Nephron (organoid): ENCODE measurements around the gene WNK2.

Experiments
- H3K27ac Mint-ChIP-seq, 3 experiments: 2 replicates each; pipeline ENCODE4 v1.8.0; 2020; ENCODE audit warnings: mixed read lengths in 3 of 3, mild to moderate bottlenecking in 2 of 3, moderate library complexity in 1 of 3
- H3K27me3 Mint-ChIP-seq: 2 replicates; pipeline ENCODE4 v1.8.0; 2021; ENCODE audit warnings: low read depth, mild to moderate bottlenecking, moderate library complexity, mixed read lengths
- H3K36me3 Mint-ChIP-seq: 2 replicates; pipeline ENCODE4 v1.8.0; 2020; ENCODE audit warnings: low read depth, mixed read lengths
- H3K4me1 Mint-ChIP-seq: 2 replicates; pipeline ENCODE4 v1.8.0; 2020; ENCODE audit warnings: mixed read lengths
- H3K4me3 Mint-ChIP-seq, 3 experiments: 2 replicates each; pipeline ENCODE4 v1.8.0; 2020; ENCODE audit warnings: mild to moderate bottlenecking in 3 of 3, mixed read lengths in 3 of 3, moderate library complexity in 2 of 3
- H3K9me3 Mint-ChIP-seq: 2 replicates; pipeline ENCODE4 v1.8.0; 2020; ENCODE audit warnings: mixed read lengths
- CTCF ChIP-seq, 3 experiments: fragments of 200-600 bp; sonication (generic); IDR thresholded peaks; one replicate each; pipeline ENCODE4 v1.5.0; 2021; ENCODE audit warnings: antibody characterized with exemption in 3 of 3; ENCODE audit not compliant: unreplicated experiment in 3 of 3

WNK2 gene

GRCh38 chr9:93253633-93254032, 69.7 kb downstream of the WNK2 start:
- Mint-ChIP-seq H3K9me3 (no peaks in the 10 kb centered on the region), H3K27ac (no peak overlapping the region), H3K27me3 (no peaks in the 10 kb centered on the region), H3K4me1 (peaks cover 3% of the 10 kb centered on the region), H3K4me3 (no peak overlapping the region), H3K36me3 (no peaks in the 10 kb centered on the region)
- no peak for TF ChIP-seq CTCF (IDR thresholded peaks at IDR 0.05; ENCODE audit: unreplicated experiment in 3 of 3)

- H3K27me3 Mint-ChIP-seq: no peaks in the 10 kb centered on the region
- H3K27ac Mint-ChIP-seq: no peak overlapping the region
- H3K4me3 Mint-ChIP-seq: no peak overlapping the region
- no peaks in the 10 kb centered on the region for H3K4me1 Mint-ChIP-seq
- no peak for TF ChIP-seq CTCF (IDR thresholded peaks at IDR 0.05; ENCODE audit: unreplicated experiment in 3 of 3)
- H3K9me3 Mint-ChIP-seq: no peaks in the 10 kb centered on the region
- no peaks in the 10 kb centered on the region for H3K36me3 Mint-ChIP-seq
These were observed 70.1 kb downstream of the WNK2 start for GRCh38 chr9:93254061-93254481.

GRCh38 chr9:93254806-93255493, 71.0 kb downstream of the WNK2 start:
- no peak overlapping the region for H3K27ac Mint-ChIP-seq
- no peak for TF ChIP-seq CTCF (IDR thresholded peaks at IDR 0.05; ENCODE audit: unreplicated experiment in 3 of 3)
- no peak overlapping the region for H3K4me3 Mint-ChIP-seq
- H3K36me3 Mint-ChIP-seq: no peaks in the 10 kb centered on the region
- no peaks in the 10 kb centered on the region for H3K27me3 Mint-ChIP-seq
- no peaks in the 10 kb centered on the region for H3K9me3 Mint-ChIP-seq
- H3K4me1 Mint-ChIP-seq: no peaks in the 10 kb centered on the region

- TF ChIP-seq CTCF (IDR thresholded peaks at IDR 0.05; ENCODE audit: unreplicated experiment in 3 of 3): no peak
- no peaks in the 10 kb centered on the region for H3K9me3 Mint-ChIP-seq
- H3K4me1 Mint-ChIP-seq: no peaks in the 10 kb centered on the region
- no peaks in the 10 kb centered on the region for H3K36me3 Mint-ChIP-seq
- H3K27ac Mint-ChIP-seq: no peak overlapping the region
- H3K27me3 Mint-ChIP-seq: no peaks in the 10 kb centered on the region
- no peak overlapping the region for H3K4me3 Mint-ChIP-seq
These were observed 71.5 kb downstream of the WNK2 start for GRCh38 chr9:93255494-93255867.

GRCh38 chr9:93255994-93256877, 72.3 kb downstream of the WNK2 start:
- no peak overlapping the region for H3K4me3 Mint-ChIP-seq

More at GRCh38 chr9:93255994-93256877, 72.3 kb downstream of the WNK2 start:
- Mint-ChIP-seq H3K27me3 (no peaks in the 10 kb centered on the region), H3K9me3 (no peaks in the 10 kb centered on the region), H3K36me3 (no peaks in the 10 kb centered on the region), H3K27ac (no peak overlapping the region), H3K4me1 (no peaks in the 10 kb centered on the region)
- no peak for TF ChIP-seq CTCF (IDR thresholded peaks at IDR 0.05; ENCODE audit: unreplicated experiment in 3 of 3)
